ENCODE data around the gene LTF. TPM values are rescaled to one million over a fixed set of nuclear protein-coding genes. Genes with fewer than 3 reads are reported as not detected.

The LTF gene
- total and polyA plus RNA-seq, 2 donors (not counting 1 experiment from before 2014, with no cell fraction given), result 0.22 TPM; not detected in 1

GRCh38 chr3:46470831-46471230 is 6.1 kb upstream of the LTF start:
- H3K4me1 Mint-ChIP-seq, result no peaks in the 10 kb centered on the region
- CTCF ChIA-PET, result no interaction called here
- Histone ChIP-seq H3K4me3 (ENCODE audit: control extremely low read depth in 1 of 5, extremely low read depth in 1 of 5, insufficient read depth in 1 of 5, low read depth in 2 of 5, low read length in 4 of 5) (no peak overlapping the region), H3K9ac (ENCODE audit: low read length) (no peak overlapping the region), H3K27me3 (replicated peaks in 1 of 4; ENCODE audit: control extremely low read depth in 1 of 4, control insufficient read depth in 3 of 4, insufficient read depth in 4 of 4, low read length in 3 of 4) (peaks cover 0 to 4% (median 0%) of the 10 kb centered on the region in 4 experiments), H3K79me2 (ENCODE audit: control insufficient read depth, insufficient read depth, low read length) (no peaks in the 10 kb centered on the region), H3K27ac (ENCODE audit: low read length in 2 of 2) (no peak overlapping the region), H3K4me2 (replicated peaks; ENCODE audit: low read depth, low read length, poor library complexity, severe bottlenecking) (no peak overlapping the region), H3K9me3 (ENCODE audit: control extremely low read depth in 1 of 3, control insufficient read depth in 2 of 3, insufficient read depth in 1 of 3, low read length in 2 of 3) (no peaks in the 10 kb centered on the region), H2AFZ (ENCODE audit: insufficient read depth, low read depth, low read length, poor library complexity, severe bottlenecking) (no peak overlapping the region), H4K20me1 (ENCODE audit: control insufficient read depth, insufficient read depth, low read length, poor library complexity, severe bottlenecking) (no peaks in the 10 kb centered on the region), H3K36me3 (replicated peaks in 1 of 2; ENCODE audit: control extremely low read depth in 1 of 2, control insufficient read depth in 1 of 2, extremely low read depth in 1 of 2, insufficient read depth in 2 of 2, low read length in 1 of 2) (no peaks in the 10 kb centered on the region), H3K4me1 (ENCODE audit: control insufficient read depth in 2 of 2, insufficient read depth in 2 of 2, low read length in 2 of 2) (no peaks in the 10 kb centered on the region)
- WGBS (ENCODE audit: insufficient coverage), result 93% methylated on average over 4 of the region's 4 CpGs
- ATAC-seq (ENCODE audit: low read depth), result no peak
- intact Hi-C loops (cut with micrococcal nuclease), result no loop called here
- no peak for TF ChIP-seq EZH2 (IDR thresholded peaks at IDR 0.05; ENCODE audit: borderline replicate concordance, insufficient read depth, low read depth, low read length, poor library complexity, severe bottlenecking)
- no peak overlapping the region for H3K4me3 Mint-ChIP-seq
- POLR2A ChIA-PET, result no interaction called here
- DNase-seq, result no peak
- H3K9me3 Mint-ChIP-seq (ENCODE audit: insufficient read depth), result no peaks in the 10 kb centered on the region
- no peak overlapping the region for H3K27ac Mint-ChIP-seq
- peaks cover 26% of the 10 kb centered on the region for H3K27me3 Mint-ChIP-seq

- H3K4me1 Mint-ChIP-seq, result no peaks in the 10 kb centered on the region
- no peaks in the 10 kb centered on the region for H4K20me1 ChIP-seq (ENCODE audit: control insufficient read depth, insufficient read depth, low read length, poor library complexity, severe bottlenecking)
- H3K27me3 Mint-ChIP-seq, result peaks cover 26% of the 10 kb centered on the region
- 72% methylated on average over 2 of the region's 3 CpGs for WGBS (ENCODE audit: insufficient coverage)
- H3K27ac Mint-ChIP-seq, result no peak overlapping the region
- H3K4me1 ChIP-seq (ENCODE audit: control insufficient read depth in 2 of 2, insufficient read depth in 2 of 2, low read length in 2 of 2), result no peaks in the 10 kb centered on the region
- no peaks in the 10 kb centered on the region for H3K9me3 Mint-ChIP-seq (ENCODE audit: insufficient read depth)
- DNase-seq, result no peak
- H3K4me3 ChIP-seq (ENCODE audit: control extremely low read depth in 1 of 5, extremely low read depth in 1 of 5, insufficient read depth in 1 of 5, low read depth in 2 of 5, low read length in 4 of 5), result no peak overlapping the region
- H3K27ac ChIP-seq (ENCODE audit: low read length in 2 of 2), result no peak overlapping the region
- no peak overlapping the region for H3K9ac ChIP-seq (ENCODE audit: low read length)
- H3K4me3 Mint-ChIP-seq, result no peak overlapping the region
- peaks cover 0 to 9% (median 4%) of the 10 kb centered on the region in 4 experiments for H3K27me3 ChIP-seq (replicated peaks in 1 of 4; ENCODE audit: control extremely low read depth in 1 of 4, control insufficient read depth in 3 of 4, insufficient read depth in 4 of 4, low read length in 3 of 4)
- intact Hi-C loops (cut with micrococcal nuclease), result no loop called here
- no peaks in the 10 kb centered on the region for H3K9me3 ChIP-seq (ENCODE audit: control extremely low read depth in 1 of 3, control insufficient read depth in 2 of 3, insufficient read depth in 1 of 3, low read length in 2 of 3)
- ATAC-seq (ENCODE audit: low read depth), result no peak
- no peaks in the 10 kb centered on the region for H3K79me2 ChIP-seq (ENCODE audit: control insufficient read depth, insufficient read depth, low read length)
- H3K4me2 ChIP-seq (replicated peaks; ENCODE audit: low read depth, low read length, poor library complexity, severe bottlenecking), result no peak overlapping the region
- no peak for TF ChIP-seq CTCF (IDR thresholded peaks at IDR 0.05)
- no peak for TF ChIP-seq EZH2 (IDR thresholded peaks at IDR 0.05; ENCODE audit: borderline replicate concordance, insufficient read depth, low read depth, low read length, poor library complexity, severe bottlenecking)
- ChIA-PET POLR2A (no interaction called here), CTCF (interaction anchor here (0.9 to 1.1 kb wide), 3 partner anchors 19 to 79 kb away, joined by 3 read pairs; no protein-coding TSS in a partner anchor)
- H2AFZ ChIP-seq (ENCODE audit: insufficient read depth, low read depth, low read length, poor library complexity, severe bottlenecking), result no peak overlapping the region
- no peaks in the 10 kb centered on the region for H3K36me3 ChIP-seq (replicated peaks in 1 of 2; ENCODE audit: control extremely low read depth in 1 of 2, control insufficient read depth in 1 of 2, extremely low read depth in 1 of 2, insufficient read depth in 2 of 2, low read length in 1 of 2)
Observed at GRCh38 chr3:46469680-46470357, 5.1 kb upstream of the LTF start.
